Heart right ventricle (tissue), 16 donors: ENCODE data around the gene MYOD1. TPM values are rescaled to one million over a fixed set of nuclear protein-coding genes. Genes with fewer than 3 reads are reported as not detected.

Experiments
- ATAC-seq, 8 donors: fragments of 200-7000 bp; cut with Tn5 transposase; one replicate each; pipeline ENCODE4 v1.9.1; 2020; ENCODE audit warnings: mild to moderate bottlenecking in 8 of 8, moderate library complexity in 8 of 8, moderate number of reproducible peaks in 1 of 8
- DNase-seq, 2 donors: peaks; one replicate each; pipeline ENCODE4 v3.0.0-alpha.2; 2020
- H3K27ac ChIP-seq, 10 donors: fragments of 200-600 bp; sonication (generic) in 2 of 10; one replicate each; pipeline versions ENCODE4 v1.5.0 to v1.8.0; 2020 to 2022; ENCODE audit warnings: mild to moderate bottlenecking in 3 of 10
- H3K27me3 ChIP-seq, 7 donors: fragments of 200-600 bp; one replicate each; pipeline ENCODE4 v1.8.0; 2021 to 2022; ENCODE audit warnings: mild to moderate bottlenecking in 2 of 7
- H3K36me3 ChIP-seq, 9 donors: fragments of 200-600 bp; sonication (generic) in 1 of 9; one replicate each; pipeline versions ENCODE4 v1.5.0 to v1.8.0; 2020 to 2022; ENCODE audit warnings: mild to moderate bottlenecking in 2 of 9
- H3K4me1 ChIP-seq, 9 donors: fragments of 200-600 bp; sonication (generic) in 1 of 9; one replicate each; pipeline versions ENCODE4 v1.5.0 to v1.8.0; 2020 to 2022; ENCODE audit warnings: mild to moderate bottlenecking in 4 of 9
- H3K4me3 ChIP-seq, 10 donors: fragments of 200-600 bp; sonication (generic) in 2 of 10; one replicate each; pipeline versions ENCODE4 v1.5.0 to v1.8.0; 2020 to 2022; ENCODE audit warnings: mild to moderate bottlenecking in 7 of 10, moderate library complexity in 2 of 10
- H3K9me3 ChIP-seq, 11 donors: fragments of 200-600 bp in 10 of 11; sonication (generic) in 2 of 11; one replicate each; pipeline versions ENCODE4 v1.5.0 to v1.8.0; 2013 to 2022; ENCODE audit warnings: mild to moderate bottlenecking in 2 of 11, control low read depth in 1 of 11, moderate library complexity in 1 of 11
- CTCF ChIP-seq, 9 donors: fragments of 200-600 bp; sonication (generic) in 2 of 9; IDR thresholded peaks; one replicate each; pipeline versions ENCODE4 v1.5.0 to v1.8.0; 2021 to 2022; ENCODE audit warnings: antibody characterized with exemption in 9 of 9, mild to moderate bottlenecking in 5 of 9, moderate library complexity in 1 of 9
- WGBS, 2 donors: extraction: QIAGEN DNeasy Blood & Tissue Kit; methylation state at CpG; one replicate each; pipeline ENCODE4 v1.1.7; 2013; ENCODE audit warnings: inconsistent platforms in 1 of 2; 5-methylcytosine and 5-hydroxymethylcytosine counted together
- intact Hi-C, 10 donors: fragments of 100-400 bp; cut with DNase I; formaldehyde crosslinking; loops; one replicate each; pipeline versions ENCODE4 v1.11.1 to v1.14.2; 2022
- polyA plus RNA-seq, 2 donors: library from polyadenylated mRNA; stranded (reverse); fragments of 200-250 nt; gene quantifications; one replicate each; pipeline ENCODE4 v1.2.3, GENCODE V29; 2013
- total RNA-seq, 10 donors: library from RNA; stranded (reverse); fragmentation: NEBNext Ultra II Directional in 3 of 10; extraction: Animal tissue kit (Norgen Biotek cat#: 25700) in 3 of 10; gene quantifications; one replicate each; pipeline versions ENCODE4 v1.2.1 to v1.2.4, GENCODE V29; 2021 to 2023
- donor health status: Arrhythmogenic right ventricular cardiomyopathy.
- donor health status: ischemic (EF 13 %, LVEDD 7.1; RV severe dilation, severe dysfunction).
- donor health status: healthy with polysubstance abuse.
- donor health status: DM: no; HTN: yes; CAD: no.
- donor health status: DM: no; HTN: no; CAD: no.
- donor health status: ischemic (EF 25% LVEDD 6.9; RV normal size, moderate dysfunction).
- donor health status: ischemic (EF 25% LVEDD 5.7; RV mildly dilated, moderate dysfunction).
- donor health status: healthy.
- donor health status: DM: yes; HTN: yes; CAD: no.
- donor health status: Ischemic cardiomyopathy.
- donor health status: ischemic (EF 35%, LVEDD 5.7; RV mildly dilated, moderate dysfunction).
- donor health status: nonischemic (EF 11% LVEDD 7.7; RV severe dilation, severe dysfunction).
- donor health status: DM: yes; HTN: yes; CAD: no.
- donor health status: PGD.
- donor health status: ischemic (EF 29% LVEDD 5.4; RV normal size, mild dysfunction).
- donor health status: nonischemic (EF 23%, LVEDD 6.1; RV moderate dilation, normal function).

MYOD1 gene
- total and polyA plus RNA-seq, 12 donors, result 0.20 TPM; not detected in 11

- H3K9me3 ChIP-seq, result no peaks in the 10 kb centered on the region
- intact Hi-C loops, result loop anchor here in 4 of 10 donors (10.0 kb wide), 2 partner anchors 78 to 208 kb away; no protein-coding TSS in a partner anchor
Measured at GRCh38 chr11:17766590-17766989, 47.2 kb downstream of the MYOD1 start.

GRCh38 chr11:17767301-17767885 is 48.0 kb downstream of the MYOD1 start:
- Histone ChIP-seq H3K27me3 (no peaks in the 10 kb centered on the region), H3K9me3 (no peaks in the 10 kb centered on the region), H3K36me3 (no peaks in the 10 kb centered on the region), H3K4me3 (no peak overlapping the region), H3K27ac (no peak overlapping the region), H3K4me1 (no peaks in the 10 kb centered on the region)
- intact Hi-C loops, result loop anchor here in 4 of 10 donors (10.0 kb wide), 2 partner anchors 77 to 207 kb away; no protein-coding TSS in a partner anchor
- ATAC-seq (peak in 1 of 8 donors; percentile 21), DNase-seq (no peak)
- WGBS, 2 donors, result 68 to 81% methylated on average over 7 of the region's 7 CpGs
- TF ChIP-seq CTCF (IDR thresholded peaks at IDR 0.05), result no peak

More at GRCh38 chr11:17766590-17766989, 47.2 kb downstream of the MYOD1 start:
- H3K36me3 ChIP-seq, result no peaks in the 10 kb centered on the region
- no peak for TF ChIP-seq CTCF (IDR thresholded peaks at IDR 0.05)
- H3K4me1 ChIP-seq, result no peaks in the 10 kb centered on the region
- DNase-seq, result no peak
- 73 to 93% methylated on average over 5 of the region's 5 CpGs for WGBS, 2 donors
- H3K27ac ChIP-seq, result no peak overlapping the region
- no peak overlapping the region for H3K4me3 ChIP-seq
- no peaks in the 10 kb centered on the region for H3K27me3 ChIP-seq
- no peak for ATAC-seq

- no peaks in the 10 kb centered on the region for H3K9me3 ChIP-seq
- intact Hi-C loops, result loop anchor here in 4 of 10 donors (10.0 kb wide), 2 partner anchors 77 to 207 kb away; no protein-coding TSS in a partner anchor
Measured at GRCh38 chr11:17767914-17768313, 48.5 kb downstream of the MYOD1 start.

GRCh38 chr11:17768547-17768946 is 49.2 kb downstream of the MYOD1 start:
- intact Hi-C loops, result loop anchor here in 4 of 10 donors (10.0 kb wide), 2 partner anchors 76 to 206 kb away; no protein-coding TSS in a partner anchor
- H3K4me1 ChIP-seq, result no peaks in the 10 kb centered on the region
- H3K27me3 ChIP-seq, result no peaks in the 10 kb centered on the region
- 87 to 94% methylated on average over 7 of the region's 7 CpGs for WGBS, 2 donors
- H3K9me3 ChIP-seq, result no peaks in the 10 kb centered on the region
- no peak for ATAC-seq
- no peak for DNase-seq
- H3K27ac ChIP-seq, result no peak overlapping the region
- H3K4me3 ChIP-seq, result no peak overlapping the region
- H3K36me3 ChIP-seq, result no peaks in the 10 kb centered on the region
- TF ChIP-seq CTCF (IDR thresholded peaks at IDR 0.05), result no peak

More at GRCh38 chr11:17767914-17768313, 48.5 kb downstream of the MYOD1 start:
- Histone ChIP-seq H3K27me3 (no peaks in the 10 kb centered on the region), H3K4me3 (no peak overlapping the region), H3K36me3 (no peaks in the 10 kb centered on the region), H3K4me1 (no peaks in the 10 kb centered on the region), H3K27ac (no peak overlapping the region)
- DNase-seq, result no peak
- WGBS, 2 donors, result 93 to 94% methylated on average over 2 of the region's 2 CpGs
- no peak for TF ChIP-seq CTCF (IDR thresholded peaks at IDR 0.05)
- no peak for ATAC-seq
